ENCODE measurements around the gene UQCC5.

DNA sequence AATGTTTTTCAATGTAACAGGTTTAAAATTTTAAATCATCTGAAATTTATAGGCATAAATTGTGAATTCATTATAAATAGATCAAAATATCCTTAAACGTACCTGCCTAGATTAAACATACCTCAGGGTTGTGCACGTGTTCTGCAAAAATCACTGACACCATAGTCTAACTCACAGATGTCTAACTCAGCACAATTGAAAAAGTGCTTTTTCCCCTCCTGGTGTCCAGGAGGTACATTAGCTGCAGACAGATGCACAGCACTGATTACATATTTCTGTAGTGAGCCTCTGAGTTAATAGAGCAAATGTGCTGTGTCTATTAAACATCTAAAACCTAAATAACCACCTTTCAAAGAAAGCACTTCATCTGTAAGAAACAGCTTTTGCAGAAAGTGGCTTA is 10.7 kb downstream of the UQCC5 start:
- no peak for TF ChIP-seq POLR2A (IDR thresholded peaks at IDR 0.05)
- TF ChIP-seq CTCF (IDR thresholded peaks at IDR 0.05 in 8 of 11, conservative IDR thresholded peaks at IDR 0.05 in 3 of 11), result no peak

All from spleen (tissue), 7 donors.